Ascending aorta (tissue), 2 donors: ENCODE results near the gene PLEKHA5. TPM values are rescaled to one million over a fixed set of nuclear protein-coding genes. Genes with fewer than 3 reads are reported as not detected.
A peak's percentile ranks its signal among the peaks of the same experiment; 100 is the strongest.
"Not testable (repeated sequence)": the region's sequence is repeated elsewhere in the genome, so short reads cannot be mapped to it uniquely, and the experiment has no call there.

Experiments
- DNase-seq, 2 donors: peaks; one replicate each; pipeline ENCODE4 v3.0.0-alpha.2; 2019; ENCODE audit warnings: low spot score in 2 of 2
- H3K27ac ChIP-seq, 2 donors: fragments of 200-600 bp; sonication (generic); one replicate each; pipeline ENCODE4 v1.5.1; 2016 to 2017; ENCODE audit warnings: mild to moderate bottlenecking in 1 of 2
- H3K27me3 ChIP-seq: fragments of 200-600 bp; sonication (generic); one replicate; pipeline ENCODE4 v1.5.1; 2017
- H3K36me3 ChIP-seq, 2 donors: fragments of 200-600 bp; sonication (generic); one replicate each; pipeline ENCODE4 v1.5.1; 2016
- H3K4me1 ChIP-seq, 2 donors: fragments of 200-600 bp; sonication (generic); one replicate each; pipeline ENCODE4 v1.5.1; 2016 to 2017; ENCODE audit warnings: mild to moderate bottlenecking in 1 of 2
- H3K4me3 ChIP-seq, 2 donors: fragments of 200-600 bp; sonication (generic); one replicate each; pipeline ENCODE4 v1.5.1; 2016 to 2017; ENCODE audit warnings: mild to moderate bottlenecking in 1 of 2
- H3K9me3 ChIP-seq, 2 donors: fragments of 200-600 bp; sonication (generic); one replicate each; pipeline ENCODE4 v1.5.1; 2016
- CTCF ChIP-seq, 3 experiments: fragments of 200-600 bp in 2 of 3; fragments of 450-650 bp in 1 of 3; sonication (generic) in 2 of 3; IDR thresholded peaks; one replicate each; pipeline ENCODE4 v1.5.1; 2016 to 2019; ENCODE audit warnings: antibody characterized with exemption in 3 of 3, mild to moderate bottlenecking in 1 of 3, moderate library complexity in 1 of 3
- intact Hi-C: fragments of 100-400 bp; cut with DNase I; formaldehyde crosslinking; loops from one replicate; pipeline ENCODE4 v1.15.1; 2023
- total RNA-seq: library from RNA; depleted of rRNA; stranded (reverse); fragments of >200 nt; gene quantifications from one replicate; pipeline ENCODE4 v1.1.0, GENCODE V29; 2016

PLEKHA5 gene
- total RNA-seq, 1 donor from 2014 or later = 11.8 TPM

GRCh38 chr12:19412844-19413243 is 283.3 kb downstream of the PLEKHA5 start:
- peaks cover 4 to 30% of the 10 kb centered on the region in 2 donors for H3K4me1 ChIP-seq
- H3K36me3 ChIP-seq = no peaks in the 10 kb centered on the region
- H3K27ac ChIP-seq = peak overlapping the region; percentile 86 to 91
- H3K4me3 ChIP-seq = peak overlapping the region; percentile 20 to 55
- intact Hi-C loops = loop anchor here (1.0 kb wide), 1 partner anchor 26 kb away; the partner anchor contains the start of gene AEBP2
- no peak for TF ChIP-seq CTCF (IDR thresholded peaks at IDR 0.05)
- DNase-seq = peak in 1 of 2 donors; percentile 73
- no peaks in the 10 kb centered on the region for H3K27me3 ChIP-seq
- no peaks in the 10 kb centered on the region for H3K9me3 ChIP-seq

GRCh38 chr12:19413582-19413981 is 284.0 kb downstream of the PLEKHA5 start:
- H3K27me3 ChIP-seq, H3K36me3 ChIP-seq, intact Hi-C loops, H3K9me3 ChIP-seq, H3K4me3 ChIP-seq: not testable (repeated sequence)
- DNase-seq = peak in 1 of 2 donors; percentile 56
- H3K27ac ChIP-seq = peak overlapping the region; percentile 86 to 91
- H3K4me1 ChIP-seq = peaks cover 4 to 30% of the 10 kb centered on the region in 2 donors

- Histone ChIP-seq H3K27me3 (no peaks in the 10 kb centered on the region), H3K9me3 (no peaks in the 10 kb centered on the region), H3K4me3 (no peak overlapping the region), H3K27ac (peak overlapping the region; percentile 3 to 21), H3K4me1 (peaks cover 0 to 16% of the 10 kb centered on the region in 2 donors), H3K36me3 (no peaks in the 10 kb centered on the region)
- intact Hi-C loops = no loop called here
- no peak for TF ChIP-seq CTCF (IDR thresholded peaks at IDR 0.05)
- no peak for DNase-seq
These were observed 286.0 kb downstream of the PLEKHA5 start for GRCh38 chr12:19415563-19415962.

GRCh38 chr12:19419086-19419485 is 289.6 kb downstream of the PLEKHA5 start:
- TF ChIP-seq CTCF (IDR thresholded peaks at IDR 0.05) = no peak
- H3K4me3 ChIP-seq = no peak overlapping the region
- H3K27ac ChIP-seq = no peak overlapping the region
- H3K4me1 ChIP-seq = no peaks in the 10 kb centered on the region
- H3K9me3 ChIP-seq = no peaks in the 10 kb centered on the region
- H3K36me3 ChIP-seq = no peaks in the 10 kb centered on the region
- intact Hi-C loops = no loop called here
- peak in 1 of 2 donors; percentile 53 for DNase-seq
- no peaks in the 10 kb centered on the region for H3K27me3 ChIP-seq

- H3K4me1 ChIP-seq = no peaks in the 10 kb centered on the region
- no peaks in the 10 kb centered on the region for H3K36me3 ChIP-seq
- H3K9me3 ChIP-seq = no peaks in the 10 kb centered on the region
- H3K27ac ChIP-seq = no peak overlapping the region
- H3K27me3 ChIP-seq = no peaks in the 10 kb centered on the region
- TF ChIP-seq CTCF (IDR thresholded peaks at IDR 0.05) = no peak
- intact Hi-C loops = no loop called here
- no peak overlapping the region for H3K4me3 ChIP-seq
- DNase-seq = no peak
These were observed 292.2 kb downstream of the PLEKHA5 start for GRCh38 chr12:19421503-19422282.

GRCh38 chr12:19423166-19423930 is 293.8 kb downstream of the PLEKHA5 start:
- no peak for DNase-seq
- H3K9me3 ChIP-seq = no peaks in the 10 kb centered on the region
- no peak overlapping the region for H3K27ac ChIP-seq
- intact Hi-C loops = no loop called here
- no peaks in the 10 kb centered on the region for H3K27me3 ChIP-seq
- no peak overlapping the region for H3K4me3 ChIP-seq
- H3K36me3 ChIP-seq = no peaks in the 10 kb centered on the region
- no peaks in the 10 kb centered on the region for H3K4me1 ChIP-seq
- no peak for TF ChIP-seq CTCF (IDR thresholded peaks at IDR 0.05)
